NCI-H1436 (cell line): ENCODE measurements around the gene ZNF93.
A peak's percentile ranks its signal among the peaks of the same experiment; 100 is the strongest.
"Not testable (repeated sequence)": the region's sequence is repeated elsewhere in the genome, so short reads cannot be mapped to it uniquely, and the experiment has no call there.

Experiments used
- DNase-seq: peaks from one replicate; lab custom pipeline; 2025; lab: John Stamatoyannopoulos, UW

ZNF93 gene

DNA sequence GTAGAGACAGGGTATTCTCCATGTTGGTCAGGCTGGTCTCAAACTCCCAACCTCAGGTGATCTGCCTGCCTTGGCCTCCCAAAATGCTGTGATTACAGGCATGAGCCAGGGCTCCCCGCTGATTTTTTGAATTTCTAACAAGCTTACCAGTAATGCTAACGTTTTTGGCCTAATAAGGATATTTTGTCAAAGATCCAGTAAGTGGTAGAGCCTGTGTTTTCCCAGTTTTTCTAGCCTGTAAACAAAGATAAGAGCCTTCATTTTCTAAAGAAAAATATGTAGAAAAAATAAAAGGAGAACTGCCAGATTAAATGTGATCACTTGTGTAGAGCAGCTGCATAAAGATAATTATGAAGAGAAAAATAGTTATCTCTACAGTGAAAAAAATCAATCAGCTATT lies 37.7 kb downstream of the ZNF93 start:
- DNase-seq = no peak

GRCh38 chr19:19943848-19944582 lies 43.3 kb downstream of the ZNF93 start:
- DNase-seq = no peak

- no peak for DNase-seq
Observed at GRCh38 chr19:19944583-19944880, 43.8 kb downstream of the ZNF93 start.

- DNase-seq = no peak
Observed at GRCh38 chr19:19946226-19946625, 45.5 kb downstream of the ZNF93 start.

DNA sequence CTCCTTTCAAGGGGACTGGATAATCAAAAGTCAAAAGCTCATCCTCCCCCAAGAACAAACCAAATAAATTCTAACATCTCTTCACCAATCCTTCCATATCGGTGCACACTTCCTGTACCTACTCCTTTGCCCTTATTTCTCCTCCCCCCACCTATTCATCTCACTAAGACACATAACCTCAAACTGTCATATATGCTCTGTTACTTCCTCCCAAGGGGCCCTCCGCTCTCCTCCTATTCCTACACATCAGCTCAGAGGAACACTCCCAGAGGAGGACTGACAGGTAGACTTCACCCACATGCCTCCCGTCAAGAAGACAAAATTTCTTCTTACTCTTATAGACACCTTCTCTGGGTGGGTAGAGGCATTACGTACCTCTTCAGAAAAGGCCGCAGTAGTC lies 48.1 kb downstream of the ZNF93 start:
- no peak for DNase-seq

DNA sequence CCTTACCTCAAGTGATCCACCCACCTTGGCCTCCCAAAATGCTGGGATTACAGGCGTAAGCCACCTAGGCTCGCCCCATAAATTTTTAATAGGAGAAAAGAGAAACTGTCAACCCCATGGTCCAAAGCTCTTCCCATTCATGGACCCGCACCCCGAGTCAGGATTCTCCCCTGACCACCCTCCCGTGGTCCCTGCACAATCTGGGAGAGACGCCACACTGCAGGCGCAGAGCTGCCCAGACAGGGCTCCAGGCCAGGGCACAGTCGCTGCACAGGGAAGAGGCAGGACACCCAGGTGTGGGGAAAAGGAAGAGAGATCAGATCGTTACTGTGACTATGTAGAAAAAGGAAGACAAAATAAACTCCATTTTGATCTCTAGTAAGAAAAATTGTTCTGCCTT lies 54.5 kb downstream of the ZNF93 start:
- no peak for DNase-seq

DNA sequence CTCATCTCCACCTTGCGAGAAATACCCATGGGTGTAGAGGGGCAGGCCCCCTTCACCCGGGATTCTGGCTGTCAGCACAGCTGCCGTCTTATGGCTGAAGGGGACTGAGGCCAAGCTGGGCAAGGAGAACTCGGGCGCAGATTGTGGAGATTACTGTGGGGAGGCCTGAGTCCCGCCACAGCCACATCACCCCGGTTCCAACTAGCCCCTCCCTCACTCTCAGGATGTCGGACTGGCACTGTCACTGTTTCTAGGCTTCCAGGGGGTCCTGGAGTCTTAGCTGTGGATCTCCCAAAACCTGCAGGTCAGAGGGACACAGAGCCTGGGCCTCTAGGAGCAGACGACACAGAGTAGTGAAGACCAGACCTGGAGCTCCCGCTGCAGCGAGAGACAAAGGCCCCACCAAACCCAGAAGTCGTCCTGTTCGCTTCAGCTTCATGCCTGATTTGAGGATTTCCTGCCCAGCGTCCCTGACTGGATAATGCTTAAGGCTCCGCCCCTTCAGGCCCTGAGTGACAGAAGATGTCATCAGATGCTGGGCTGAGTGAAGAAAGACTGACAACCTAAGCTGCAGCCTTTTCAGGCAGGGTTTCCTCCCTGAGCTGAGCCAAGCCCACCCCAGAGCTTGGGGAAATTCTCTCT lies 55.8 kb downstream of the ZNF93 start:
- no peak for DNase-seq

GRCh38 chr19:19957766-19958165 lies 57.0 kb downstream of the ZNF93 start:
- DNase-seq = not testable (repeated sequence)

- DNase-seq = peak; percentile 20
Observed at GRCh38 chr19:19959151-19959799, 58.5 kb downstream of the ZNF93 start.

DNA sequence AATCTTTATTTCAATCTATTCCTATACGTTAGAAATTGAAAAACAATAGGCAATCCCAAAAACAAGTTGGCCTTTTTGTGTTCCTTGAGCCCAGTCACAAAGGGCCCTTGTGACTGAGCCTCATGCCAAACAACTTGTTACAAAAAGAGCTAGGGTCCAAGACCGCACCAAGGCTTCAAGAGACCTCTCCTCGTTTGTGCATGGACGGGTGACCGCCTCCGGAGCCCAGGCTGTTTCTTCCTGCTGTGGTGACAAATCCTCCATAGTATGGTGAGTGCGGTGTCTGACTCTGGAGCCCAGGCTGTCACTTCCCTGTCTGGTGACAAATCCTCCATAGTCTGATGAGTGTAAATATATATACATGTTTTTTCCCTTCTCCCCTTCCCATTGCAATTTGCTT lies 63.7 kb downstream of the ZNF93 start:
- DNase-seq = no peak

DNA sequence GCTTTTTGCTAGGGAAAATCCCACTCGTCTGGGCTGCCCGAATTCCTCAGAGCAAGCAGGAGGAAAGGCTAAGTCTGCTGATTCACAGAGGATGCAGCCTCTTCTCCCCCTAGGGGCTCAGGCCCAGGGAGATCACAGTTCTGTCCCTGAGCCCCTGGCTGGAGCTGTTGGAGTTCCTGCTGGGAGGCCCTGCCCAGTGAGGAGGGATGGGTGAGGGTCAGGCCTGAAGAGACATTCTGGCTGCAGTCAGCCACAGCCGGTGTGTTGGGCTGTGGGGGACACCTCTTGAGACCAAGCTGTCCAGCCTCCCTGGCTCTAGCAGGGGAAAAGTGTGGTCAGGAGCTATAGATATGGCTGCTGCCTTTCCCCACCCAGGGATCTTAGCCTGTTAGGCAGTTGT lies 65.4 kb downstream of the ZNF93 start:
- DNase-seq = not testable (repeated sequence)

DNA sequence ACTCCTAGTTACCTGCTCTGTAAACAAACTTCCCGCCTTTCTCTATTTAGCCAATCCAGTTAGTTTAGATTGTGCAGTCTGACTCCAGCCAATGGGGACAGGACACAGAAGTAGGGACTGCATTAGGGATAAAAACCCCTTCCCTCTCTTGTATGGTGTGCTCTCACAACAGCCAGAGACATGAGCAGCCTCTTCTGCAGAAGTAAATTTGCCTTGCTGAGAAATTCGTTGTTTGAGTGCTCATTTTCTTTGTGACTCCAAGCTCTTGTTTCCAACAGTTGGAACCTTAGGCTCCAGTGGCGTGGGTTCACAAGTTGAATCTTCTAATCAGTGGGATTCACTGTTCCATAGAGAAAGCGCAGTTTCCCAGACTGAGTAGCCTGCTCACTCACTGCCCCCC lies 66.1 kb downstream of the ZNF93 start:
- DNase-seq = no peak
